ENCODE data around the gene LY6G6D.

The LY6G6D gene

GRCh38 chr6:31720196-31720770, 5.1 kb downstream of the LY6G6D start:
- DNase-seq, result no peak

- DNase-seq, result no peak
Measured at GRCh38 chr6:31721351-31722020, 6.3 kb downstream of the LY6G6D start, which contains the start of gene LY6G6C. Gene LY6G6C, minus strand, starts transcription at chr6:31721746. Its CDS starts 67 bp downstream, at chr6:31721679.

- DNase-seq, result no peak
Measured at GRCh38 chr6:31722173-31722572, 7.0 kb downstream of the LY6G6D start.

- no peak for DNase-seq
Measured at GRCh38 chr6:31723245-31723979, 8.3 kb downstream of the LY6G6D start, which contains the start of gene MPIG6B. Gene MPIG6B, plus strand, starts transcription at chr6:31723373. Its CDS starts 11 bp downstream, at chr6:31723384.

GRCh38 chr6:31723980-31724691, 9.0 kb downstream of the LY6G6D start:
- no peak for DNase-seq

- no peak for DNase-seq
Measured at GRCh38 chr6:31725502-31726350, 10.6 kb downstream of the LY6G6D start.

GRCh38 chr6:31727034-31727716, 12.0 kb downstream of the LY6G6D start:
- no peak for DNase-seq

- DNase-seq, result no peak
Measured at GRCh38 chr6:31727717-31728671, 12.8 kb downstream of the LY6G6D start.

- no peak for DNase-seq
Measured at GRCh38 chr6:31728767-31729514, 13.8 kb downstream of the LY6G6D start, which contains the start of gene DDAH2. Gene DDAH2, minus strand, starts transcription at chr6:31729299. Its CDS starts 138 bp downstream, at chr6:31729161.

GRCh38 chr6:31729515-31729978, 14.4 kb downstream of the LY6G6D start:
- DNase-seq, result peak; percentile 58

- DNase-seq, result no peak
Measured at GRCh38 chr6:31729979-31730630, 15.0 kb downstream of the LY6G6D start.

- DNase-seq, result no peak
Measured at GRCh38 chr6:31730631-31731086, 15.5 kb downstream of the LY6G6D start.

GRCh38 chr6:31732029-31732428, 16.9 kb downstream of the LY6G6D start:
- no peak for DNase-seq

GRCh38 chr6:31733734-31734133, 18.6 kb downstream of the LY6G6D start:
- DNase-seq, result no peak

- no peak for DNase-seq
Measured at GRCh38 chr6:31734247-31734820, 19.2 kb downstream of the LY6G6D start.

GRCh38 chr6:31734821-31735406, 19.8 kb downstream of the LY6G6D start:
- DNase-seq, result no peak

GRCh38 chr6:31736021-31736767, 21.0 kb downstream of the LY6G6D start, which contains the start of gene CLIC1:
Gene CLIC1, minus strand, starts transcription at chr6:31736530. Its CDS starts 230 bp downstream, at chr6:31736300.
- no peak for DNase-seq

Data from DMS 273 treated with DMSO at 0.1 percent for 48 hours (cell line).